Stimulated activated CD4-positive, alpha-beta T cell treated with anti-CD3 and anti-CD28 coated beads, TNF-alpha, amount 100 ng/mL, for 48 hours (primary cell): ENCODE data around the gene IQCF2.
"Not testable (repeated sequence)": the region's sequence is repeated elsewhere in the genome, so short reads cannot be mapped to it uniquely, and the experiment has no call there.

ENCODE experiments used
- DNase-seq, 3 donors: peaks; one replicate each; pipeline ENCODE4 v3.0.0-alpha.2; 2020; ENCODE audit warnings: low read depth in 3 of 3

IQCF2 gene

DNA sequence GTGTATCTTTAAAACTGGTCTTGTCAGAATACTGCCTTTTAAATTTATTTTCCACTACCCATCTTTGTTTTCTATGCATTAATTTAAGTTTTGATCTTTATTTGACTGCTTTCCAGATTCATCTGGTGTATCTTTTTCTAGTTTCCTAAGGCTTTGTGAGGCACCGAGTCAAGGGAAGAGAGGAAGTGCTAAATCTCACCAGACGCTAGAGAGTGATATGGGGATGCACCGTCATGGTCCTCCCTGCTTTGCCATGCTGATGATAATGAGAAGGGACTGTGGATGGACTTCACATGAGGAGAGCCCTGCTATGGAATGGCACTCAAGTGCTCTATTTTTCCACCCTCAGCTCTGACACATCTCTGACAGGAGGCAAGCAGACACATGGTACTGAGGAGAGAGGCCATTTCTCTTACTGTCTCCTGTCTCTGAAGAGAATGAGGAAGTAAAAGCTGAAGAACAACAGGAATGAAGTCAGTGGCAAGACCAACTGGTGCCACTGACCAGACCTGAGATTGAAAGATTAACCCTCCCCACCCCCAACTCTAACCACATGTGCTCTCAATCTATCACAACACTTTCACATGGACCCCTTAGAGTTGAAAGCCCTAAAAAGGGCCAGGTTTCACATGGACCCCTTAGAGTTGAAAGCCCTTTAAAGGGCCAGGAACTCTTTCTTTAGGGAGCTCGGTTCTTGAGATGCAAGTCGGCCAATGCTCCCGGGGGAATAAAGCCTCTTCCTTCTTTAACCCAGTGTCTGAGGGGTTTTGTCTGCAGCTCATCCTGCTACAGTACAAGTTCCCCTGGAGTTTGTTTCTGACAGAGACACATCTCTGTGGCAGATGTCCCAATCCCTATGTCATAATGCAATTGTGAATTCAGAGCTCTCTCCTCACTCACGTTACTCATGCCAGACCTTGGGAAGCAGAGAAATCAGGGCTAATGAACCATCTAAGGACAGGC, at the start of gene IQCF2:
TSS of gene IQCF2 (plus strand) at position 913 of the 963 bp plus-strand sequence. CDS start 52 bp downstream, outside the sequence.
- no peak for DNase-seq

DNA sequence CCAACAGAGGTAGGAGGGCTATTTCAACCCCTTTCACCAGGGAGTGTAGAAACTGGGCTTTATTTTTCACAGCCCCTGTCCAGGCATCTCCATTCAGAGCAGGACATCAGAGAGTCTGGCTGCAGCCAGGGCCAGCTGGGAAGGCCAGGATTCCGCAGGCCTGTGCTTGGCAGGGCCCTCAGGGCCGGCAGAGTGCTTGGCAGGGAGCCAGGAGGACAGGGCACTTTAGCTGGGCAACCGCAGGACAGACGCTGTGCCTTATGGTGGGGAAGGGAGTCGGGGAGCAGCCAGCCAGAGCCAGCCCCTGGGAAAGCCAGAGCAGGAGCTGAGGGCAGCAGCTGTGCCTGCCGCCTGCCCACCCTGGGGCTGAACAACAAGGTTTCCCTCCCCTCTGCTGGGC, 47.9 kb upstream of the IQCF2 start:
- DNase-seq = no peak

DNA sequence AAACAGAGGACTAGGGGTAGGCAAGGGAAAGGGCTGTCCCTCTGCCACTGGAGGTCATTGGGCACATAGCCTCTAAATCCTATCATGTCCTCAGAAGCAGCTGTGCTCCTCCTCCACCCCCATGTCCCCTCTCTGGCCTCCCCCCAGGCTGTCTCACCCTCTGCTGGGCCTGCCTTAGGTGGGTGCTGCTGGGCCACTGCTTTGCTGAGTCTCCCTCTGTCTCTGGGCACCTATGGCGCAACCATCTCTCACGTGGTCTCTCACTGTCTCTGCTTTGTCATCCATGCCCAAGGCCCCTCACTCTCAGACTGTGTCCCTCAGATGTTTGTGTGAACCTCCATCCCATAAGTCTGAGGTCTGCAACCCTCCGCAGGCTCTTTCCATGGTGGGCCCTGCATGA, 47.4 kb upstream of the IQCF2 start:
- no peak for DNase-seq

DNA sequence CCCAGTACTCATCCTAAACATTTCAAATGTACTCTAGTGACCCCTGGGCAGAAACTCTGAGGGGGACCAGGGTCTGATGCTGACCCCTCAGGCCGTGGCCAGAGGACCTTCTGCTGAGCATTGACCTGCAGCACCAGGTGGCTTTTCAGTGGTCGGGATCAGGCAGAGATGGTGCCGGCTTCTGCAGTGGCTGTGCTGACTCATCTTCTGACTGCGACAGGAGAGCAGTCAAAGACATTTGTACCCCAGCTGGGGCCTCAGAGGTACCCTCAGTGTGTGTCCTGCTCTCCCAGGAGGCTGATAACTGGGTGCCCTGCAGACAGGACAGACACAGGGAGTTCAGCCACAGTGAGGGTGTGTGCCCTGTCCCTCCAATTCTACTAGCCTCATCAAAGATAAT, 45.8 kb upstream of the IQCF2 start:
- no peak for DNase-seq

DNA sequence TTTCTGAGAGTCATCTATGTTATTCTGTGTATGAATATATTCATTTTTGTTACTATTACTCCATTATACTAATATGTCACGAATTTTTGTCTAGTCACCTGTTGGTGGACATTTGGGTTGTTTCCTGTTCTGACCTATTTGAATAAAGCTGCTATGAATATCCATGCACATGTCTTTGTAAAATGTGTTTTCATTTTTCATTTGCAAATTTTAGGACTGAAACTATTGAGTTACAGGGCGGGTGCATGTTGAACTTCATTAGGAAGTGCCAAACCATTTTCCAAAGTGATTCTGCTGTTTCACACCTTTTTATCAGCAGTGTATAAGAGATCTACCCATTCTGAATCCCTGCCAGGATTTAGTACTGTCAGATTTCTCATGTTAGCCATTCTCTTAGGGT, 44.7 kb upstream of the IQCF2 start:
- no peak for DNase-seq

DNA sequence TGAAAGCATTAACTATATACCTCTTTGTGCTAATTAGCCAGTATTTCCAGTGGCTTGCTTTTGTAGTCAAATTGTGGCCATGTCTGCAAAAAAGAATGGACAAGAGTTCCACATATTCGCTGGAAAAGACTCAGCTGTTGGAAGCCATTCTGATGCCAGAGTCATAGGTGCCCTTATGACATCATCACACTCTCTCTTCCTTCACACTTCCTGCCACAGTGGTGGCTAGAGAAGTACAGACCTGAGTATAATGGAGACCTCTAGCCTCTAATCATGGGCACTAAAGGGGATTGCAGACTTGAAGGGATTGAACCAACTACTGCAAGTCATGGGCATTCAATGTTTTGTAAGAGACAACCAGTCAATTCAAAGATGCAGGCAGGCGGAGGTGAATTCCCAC, 44.0 kb upstream of the IQCF2 start:
- no peak for DNase-seq

DNA sequence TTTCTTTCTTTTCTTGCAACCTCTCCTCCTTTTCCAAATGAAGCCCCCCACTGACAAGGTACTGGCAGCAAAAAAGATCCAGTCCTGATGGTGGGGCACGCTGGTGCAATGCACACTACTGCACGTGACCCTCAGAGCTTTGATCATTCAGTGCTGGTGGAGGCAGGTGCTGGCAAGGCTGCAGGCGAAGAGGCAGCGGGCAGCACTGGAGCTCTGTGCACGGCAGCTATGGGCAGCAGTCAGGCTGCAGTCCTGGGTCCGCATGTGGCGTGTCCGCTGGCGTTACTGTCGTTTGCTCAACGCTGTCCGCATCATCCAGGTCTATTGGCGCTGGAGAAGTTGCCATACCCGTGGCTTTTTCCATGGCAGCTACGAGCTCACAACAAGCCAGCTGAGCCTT, 42.3 kb upstream of the IQCF2 start:
- no peak for DNase-seq

DNA sequence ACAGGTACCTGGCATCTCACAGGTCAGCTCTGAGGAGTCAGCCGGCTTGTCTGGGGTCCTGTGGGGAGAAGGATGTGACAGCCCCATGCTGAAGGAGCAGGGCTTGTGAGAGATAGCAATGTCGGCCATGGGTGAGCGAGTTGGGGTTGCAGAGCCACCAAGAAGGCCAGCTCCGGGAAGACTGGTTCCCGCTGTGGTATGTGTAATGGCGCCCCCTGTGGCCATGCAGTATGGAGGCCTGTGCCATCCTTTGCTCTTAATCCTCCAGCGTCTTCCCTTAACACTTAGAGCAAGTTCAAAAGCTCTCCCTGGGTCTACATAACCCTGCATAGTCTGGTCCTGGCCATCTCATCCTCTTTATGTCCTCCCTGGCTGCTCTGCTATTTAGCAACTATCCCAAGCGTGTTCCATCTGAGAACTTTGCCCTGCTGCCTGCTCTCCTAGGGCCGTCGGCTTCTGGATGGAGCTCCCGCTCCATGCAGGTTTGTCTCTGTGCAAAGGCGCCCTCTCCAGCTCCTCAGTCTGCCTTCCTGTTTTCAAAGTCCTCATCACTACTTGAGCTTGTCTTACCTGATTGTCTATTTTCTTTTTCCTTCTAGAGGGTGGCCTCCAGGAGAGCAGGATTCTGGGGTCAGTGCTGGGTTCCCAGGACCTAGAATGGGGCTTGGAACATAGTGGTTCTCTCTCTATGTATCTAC, 41.6 kb upstream of the IQCF2 start:
- DNase-seq = peak in 2 of 3 donors; percentile 15 to 31

DNA sequence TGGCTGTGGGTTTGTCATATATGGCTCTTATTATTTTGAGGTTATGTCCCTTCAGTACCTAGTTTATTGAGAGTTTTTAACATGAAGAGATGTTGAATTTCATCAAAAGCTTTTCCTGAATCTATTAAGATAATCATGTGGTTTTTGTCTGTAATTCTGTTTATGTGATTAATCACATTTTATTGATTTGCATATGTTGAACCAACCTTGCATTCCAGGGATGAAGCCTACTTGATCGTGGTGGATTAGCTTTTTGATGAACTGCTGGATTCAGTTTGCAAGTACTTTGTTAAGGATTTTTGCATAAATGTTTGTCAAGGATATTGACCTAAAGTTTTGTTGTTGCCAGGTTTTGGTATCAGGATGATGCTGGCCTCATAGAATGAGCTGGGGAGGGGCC, 33.1 kb upstream of the IQCF2 start:
- DNase-seq = no peak

DNA sequence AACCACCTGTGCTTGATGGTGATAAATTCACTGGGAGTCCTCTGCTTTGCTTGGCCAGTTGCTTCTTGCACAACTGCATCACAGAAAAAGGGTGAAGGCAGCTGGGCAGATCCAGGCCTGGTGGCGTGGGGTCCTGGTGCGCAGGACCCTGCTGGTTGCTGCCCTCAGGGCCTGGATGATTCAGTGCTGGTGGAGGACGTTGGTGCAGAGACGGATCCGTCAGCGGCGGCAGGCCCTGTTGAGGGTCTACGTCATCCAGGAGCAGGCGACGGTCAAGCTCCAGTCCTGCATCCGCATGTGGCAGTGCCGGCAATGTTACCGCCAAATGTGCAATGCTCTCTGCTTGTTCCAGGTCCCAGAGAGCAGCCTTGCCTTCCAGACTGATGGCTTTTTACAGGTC, 31.1 kb upstream of the IQCF2 start:
- no peak for DNase-seq

DNA sequence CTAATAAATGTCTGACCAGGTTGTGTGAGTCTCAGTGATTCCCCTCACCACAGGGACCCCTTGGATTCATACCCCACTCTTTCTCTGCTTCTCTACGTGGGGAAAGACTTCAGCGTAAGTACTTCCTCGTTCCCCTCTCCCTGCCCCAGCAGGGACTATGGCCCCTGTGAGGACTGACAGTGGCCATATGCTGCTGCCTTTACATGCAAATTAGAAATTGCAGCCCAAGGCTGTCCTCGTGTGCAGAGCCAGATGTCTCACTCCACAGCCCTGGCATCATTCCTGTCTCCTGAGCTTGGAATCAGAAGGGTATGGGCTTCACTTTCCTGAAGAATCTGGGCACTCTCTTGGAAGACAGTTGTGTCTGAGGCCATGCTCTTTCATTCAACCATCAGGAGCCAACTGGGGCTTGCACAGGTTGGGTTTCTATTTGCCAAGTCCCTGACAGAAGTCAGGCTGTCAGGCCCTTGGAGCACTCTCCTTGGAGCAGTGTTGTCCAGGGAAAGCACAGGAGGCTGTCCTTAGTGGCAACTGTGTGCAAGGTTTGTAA, 30.5 kb upstream of the IQCF2 start:
- no peak for DNase-seq

DNA sequence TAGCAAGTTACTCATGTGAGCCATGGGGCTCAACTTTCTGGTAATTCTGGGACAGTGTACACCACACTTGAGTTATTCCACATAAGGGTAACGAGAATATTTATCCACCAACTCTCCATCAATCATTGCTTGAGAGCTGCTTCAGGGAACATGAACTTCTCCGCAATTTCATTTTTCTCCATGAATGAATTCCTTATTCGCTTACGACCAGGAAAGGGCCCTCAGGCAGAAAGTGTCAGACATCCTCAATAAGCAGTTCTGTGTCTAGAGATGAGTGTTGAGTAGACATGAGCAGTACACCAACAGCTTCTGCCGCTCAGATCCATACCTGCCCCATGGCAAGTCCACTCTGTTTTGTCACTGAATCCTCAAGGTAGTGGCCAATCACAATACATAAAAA, 24.8 kb upstream of the IQCF2 start:
- no peak for DNase-seq

DNA sequence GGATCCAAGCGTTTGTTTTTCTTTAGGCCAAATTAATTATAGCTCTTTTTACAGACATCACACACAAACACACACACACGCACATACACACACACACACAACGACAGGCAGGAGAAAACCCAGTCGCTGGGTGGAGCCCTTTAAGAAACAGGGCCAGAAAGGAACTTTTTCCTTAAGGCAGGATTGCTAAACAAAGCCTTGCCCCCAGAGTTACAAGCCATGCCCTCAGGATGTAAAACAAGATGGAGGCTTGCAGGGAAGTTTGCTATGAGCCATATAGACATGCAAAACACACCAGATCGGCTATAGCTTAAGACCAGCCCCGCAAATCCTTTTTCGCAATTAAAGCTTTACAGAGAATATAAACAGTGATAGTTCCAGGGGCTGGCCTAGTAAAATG, 16.3 kb upstream of the IQCF2 start:
- DNase-seq = no peak

DNA sequence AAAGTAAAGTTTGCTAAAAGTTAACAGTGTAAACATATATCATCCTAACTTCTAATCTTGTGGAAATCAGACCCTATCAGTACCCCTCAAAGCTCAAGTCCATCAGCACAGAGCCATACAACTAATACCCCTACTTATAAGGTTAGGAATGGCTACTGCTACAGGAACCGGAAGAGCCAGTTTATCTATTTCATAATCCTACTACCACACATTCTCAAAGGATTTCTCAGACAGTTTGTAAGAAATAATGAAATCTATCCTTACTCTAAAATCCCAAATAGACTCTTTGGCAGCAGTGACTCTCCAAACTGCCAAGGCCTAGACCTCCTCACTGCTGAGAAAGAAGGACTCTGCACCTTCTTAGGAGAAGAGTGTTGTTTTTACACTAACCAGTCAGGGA, 6.0 kb upstream of the IQCF2 start:
- DNase-seq = not testable (repeated sequence)

DNA sequence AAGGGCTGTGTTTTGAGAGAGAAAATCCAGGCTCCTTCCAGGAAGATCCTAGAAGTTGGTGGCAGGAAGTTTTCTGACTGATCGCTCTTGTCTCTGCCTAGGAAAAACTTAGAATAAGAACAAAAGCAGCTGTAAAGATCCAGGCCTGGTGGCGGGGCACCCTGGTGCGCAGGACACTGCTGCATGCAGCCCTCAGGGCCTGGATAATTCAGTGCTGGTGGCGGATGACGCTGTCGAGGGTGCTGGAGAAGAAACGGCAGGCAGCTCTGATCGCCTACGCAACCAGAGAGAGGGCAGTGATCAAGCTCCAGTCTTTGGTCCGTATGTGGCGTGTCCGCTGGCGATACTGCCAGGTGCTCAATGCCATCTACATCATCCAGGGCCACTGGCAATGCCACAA, 1.5 kb downstream of the IQCF2 start:
- no peak for DNase-seq

DNA sequence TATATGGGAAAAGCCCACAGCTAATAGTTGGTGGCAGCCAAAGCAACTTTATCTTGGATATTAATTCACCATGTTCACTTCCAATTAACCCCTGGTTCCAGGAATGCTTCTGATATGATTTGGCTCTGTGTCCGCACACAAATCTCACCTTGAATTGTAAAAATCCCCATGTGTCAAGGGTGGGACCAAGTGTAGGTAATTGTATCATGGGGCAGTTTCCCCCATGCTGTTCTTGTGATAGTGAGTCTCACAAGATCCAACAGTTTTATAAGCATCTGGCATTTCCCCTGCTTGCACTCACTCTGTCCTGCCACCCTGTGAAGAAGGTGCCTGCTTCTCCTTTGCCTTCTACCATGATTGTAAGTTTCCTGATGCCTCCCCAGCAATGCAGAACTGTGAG, 7.5 kb downstream of the IQCF2 start:
- DNase-seq = not testable (repeated sequence)

DNA sequence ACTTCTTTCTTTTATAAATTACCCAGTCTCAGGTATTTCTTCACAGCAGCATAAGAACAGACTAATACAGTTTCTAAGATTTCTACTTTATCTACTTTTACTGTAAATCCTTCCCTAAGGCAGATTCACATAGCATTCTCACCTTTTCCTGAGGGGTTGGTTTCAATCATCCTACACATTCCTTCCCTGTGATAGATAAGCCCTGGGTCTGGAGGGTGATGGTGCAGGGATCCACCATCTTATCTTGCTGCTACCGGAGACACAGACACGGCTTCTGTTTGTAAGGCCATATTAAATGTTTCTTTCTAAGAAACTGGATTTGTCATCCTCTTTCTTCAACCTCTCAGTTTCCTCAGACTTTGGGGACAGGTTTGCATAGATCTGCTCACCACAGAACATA, 7.9 kb downstream of the IQCF2 start:
- no peak for DNase-seq

DNA sequence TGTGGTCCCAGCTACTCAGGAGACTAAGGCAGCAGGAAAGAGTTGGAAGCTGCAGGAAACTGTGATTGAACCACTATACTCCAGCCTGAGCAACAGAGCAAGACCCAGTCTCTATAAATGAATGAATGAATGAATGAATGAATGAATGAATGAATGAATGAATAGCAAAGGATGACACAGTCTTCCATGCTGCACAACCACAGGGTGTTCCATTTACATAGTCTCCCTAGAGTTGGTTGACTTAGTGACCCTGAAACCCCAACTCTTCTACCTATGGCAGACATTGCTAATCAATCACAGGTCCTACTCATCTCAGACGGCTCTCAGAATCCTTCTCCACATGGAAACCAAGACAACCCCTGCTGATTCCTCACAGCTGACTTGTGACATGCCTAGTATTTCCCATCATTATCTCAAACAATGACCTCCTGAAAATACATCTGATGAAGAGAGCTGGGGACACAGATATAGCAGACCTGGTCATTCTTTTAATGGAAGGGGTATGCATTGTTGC, 11.9 kb downstream of the IQCF2 start:
- DNase-seq = no peak

DNA sequence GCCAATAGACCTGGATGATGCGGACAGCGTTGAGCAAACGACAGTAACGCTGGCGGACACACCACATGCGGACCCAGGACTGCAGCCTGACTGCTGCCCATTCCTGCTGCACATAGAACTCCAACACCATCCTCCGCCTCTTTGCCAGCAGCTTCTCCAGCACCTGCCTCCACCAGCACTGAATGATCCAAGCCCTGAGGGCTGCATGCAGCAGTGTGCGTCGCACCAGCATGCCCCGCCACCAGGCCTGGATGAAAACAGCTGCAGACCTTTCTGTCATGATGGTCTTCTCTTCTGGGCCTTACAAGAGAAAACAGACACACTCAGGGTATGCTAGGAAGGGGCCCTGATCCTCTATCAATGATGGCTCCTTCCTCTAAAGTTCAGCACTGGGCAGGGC, 12.5 kb downstream of the IQCF2 start:
- DNase-seq = no peak

DNA sequence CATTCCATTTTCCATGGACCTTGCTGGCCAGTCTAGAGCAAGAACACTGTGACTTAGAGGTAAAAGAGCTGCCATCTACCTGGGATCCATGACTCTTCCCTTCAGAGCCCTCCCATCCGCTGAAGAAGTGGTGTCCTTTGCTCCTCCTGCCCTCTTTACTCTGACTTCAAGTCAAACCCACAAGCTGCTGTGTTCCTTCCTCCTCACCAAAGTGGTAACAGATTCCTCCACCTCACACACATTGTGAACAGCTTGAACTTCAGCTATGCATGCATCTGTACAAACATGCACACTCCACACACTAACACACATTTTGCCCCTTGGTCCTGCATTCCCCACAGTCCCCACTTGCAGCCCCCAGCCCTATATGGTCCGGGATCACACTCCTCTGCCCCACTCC, 13.0 kb downstream of the IQCF2 start:
- no peak for DNase-seq

DNA sequence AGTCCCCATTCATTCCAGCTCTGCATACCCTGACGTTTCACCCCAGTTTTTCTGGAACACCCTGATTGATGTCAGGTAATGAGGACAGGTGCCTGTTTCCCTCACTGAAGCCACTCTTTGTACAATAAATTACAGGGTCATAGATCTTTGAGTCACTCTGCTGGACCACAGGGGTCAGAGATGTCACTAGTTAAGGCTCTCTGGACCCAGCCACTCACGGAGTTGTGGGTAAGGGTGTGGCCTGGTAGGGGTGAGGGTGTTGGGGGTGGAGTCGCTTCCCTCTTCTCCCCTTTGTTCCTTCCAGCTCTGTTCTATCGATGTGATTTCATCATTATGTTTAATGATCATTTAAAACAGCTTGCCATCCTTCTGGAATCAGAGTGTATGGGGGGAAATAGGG, 13.5 kb downstream of the IQCF2 start:
- DNase-seq = no peak

DNA sequence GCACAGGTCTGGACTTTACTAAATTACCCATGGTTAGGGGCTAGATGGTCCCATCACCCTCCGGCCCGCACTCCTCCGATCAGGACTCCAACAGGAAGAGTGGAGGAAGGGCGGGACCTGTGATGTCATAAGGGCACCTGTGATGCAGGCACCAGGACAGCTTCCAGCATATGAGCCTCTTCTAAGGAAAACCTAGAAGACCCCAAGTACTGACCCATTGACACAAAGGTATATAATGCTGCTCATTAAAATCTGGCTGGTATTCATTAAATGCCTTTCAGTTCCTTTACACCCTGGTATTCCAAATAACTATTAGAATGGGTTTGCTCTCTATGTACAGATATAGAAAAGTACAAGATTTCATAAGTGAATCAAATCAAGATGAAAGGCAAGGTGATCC, 14.1 kb downstream of the IQCF2 start, which contains the start of gene IQCF5:
TSS of gene IQCF5 (minus strand) at position 101 of the 400 bp plus-strand sequence. CDS start at position 31, 70 bp downstream.
- DNase-seq = no peak
